Loucy (cell line): ENCODE data around the gene ABHD2.

Source experiments
- H2AFZ ChIP-seq: fragments of 200-600 bp; sonication (generic); 2 replicates; pipeline ENCODE4 v1.6.0; 2016; ENCODE audit warnings: antibody characterized with exemption, mild to moderate bottlenecking, low read length, moderate library complexity
- H3F3A ChIP-seq: fragments of 200-600 bp; 2 replicates; pipeline ENCODE4 v1.6.0; 2016; ENCODE audit warnings: antibody characterized with exemption, low read depth, mild to moderate bottlenecking
- H3K27me3 ChIP-seq: fragments of 200-600 bp; sonication (generic); 2 replicates; pipeline ENCODE4 v1.6.1; 2014; ENCODE audit warnings: low read length, mild to moderate bottlenecking; ENCODE audit not compliant: insufficient read depth, poor library complexity, severe bottlenecking
- H3K36me3 ChIP-seq: fragments of 200-600 bp; sonication (generic); 2 replicates; pipeline ENCODE4 v1.6.1; 2016; ENCODE audit warnings: low read length; ENCODE audit not compliant: insufficient read depth
- H3K4me1 ChIP-seq: fragments of 200-600 bp; sonication (generic); 2 replicates; pipeline ENCODE4 v1.5.1; 2014; ENCODE audit warnings: low read length, mild to moderate bottlenecking; ENCODE audit not compliant: insufficient read depth, poor library complexity, severe bottlenecking
- H3K4me2 ChIP-seq: fragments of 200-600 bp; sonication (generic); 2 replicates; pipeline ENCODE4 v1.6.0; 2014; ENCODE audit warnings: antibody characterized with exemption, low read length, low read depth, mild to moderate bottlenecking; ENCODE audit not compliant: poor library complexity, severe bottlenecking
- H3K4me3 ChIP-seq: fragments of 200-600 bp; sonication (generic); 2 replicates; pipeline ENCODE4 v1.5.1; 2014; ENCODE audit warnings: low read length, mild to moderate bottlenecking, mixed read lengths; ENCODE audit not compliant: poor library complexity, severe bottlenecking
- H3K79me2 ChIP-seq: fragments of 200-600 bp; sonication (generic); 2 replicates; pipeline ENCODE4 v1.6.1; 2014; ENCODE audit warnings: low read length; ENCODE audit not compliant: insufficient read depth
- H3K9ac ChIP-seq: fragments of 200-600 bp; sonication (generic); 2 replicates; pipeline ENCODE4 v1.6.0; 2014; ENCODE audit warnings: mild to moderate bottlenecking, low read depth, low read length, moderate library complexity; ENCODE audit not compliant: poor library complexity, severe bottlenecking
- H3K9me2 ChIP-seq: fragments of 200-600 bp; sonication (generic); replicated peaks from 2 replicates; pipeline ENCODE4 v1.6.1; 2016; ENCODE audit warnings: low read depth, low read length, mixed read lengths
- H3K9me3 ChIP-seq: fragments of 200-600 bp; sonication (generic); 2 replicates; pipeline ENCODE4 v1.6.1; 2014; ENCODE audit warnings: mild to moderate bottlenecking, antibody characterized with exemption, low read length, low read depth; ENCODE audit not compliant: insufficient read depth
- H4K20me1 ChIP-seq: fragments of 200-600 bp; sonication (generic); 2 replicates; pipeline ENCODE4 v1.6.0; 2014; ENCODE audit warnings: antibody characterized with exemption, low read length, mild to moderate bottlenecking; ENCODE audit not compliant: insufficient read depth, poor library complexity, severe bottlenecking
- CTCF ChIP-seq: fragments of 200-600 bp; sonication (generic); conservative IDR thresholded peaks from 2 replicates; pipeline ENCODE4 v1.5.1; 2014; ENCODE audit warnings: mild to moderate bottlenecking, antibody characterized with exemption, low read length
- EZH2phosphoT487 ChIP-seq: fragments of 200-600 bp; IDR thresholded peaks from 2 replicates; pipeline ENCODE4 v1.6.1; 2018; ENCODE audit warnings: antibody characterized with exemption, mild to moderate bottlenecking, moderate library complexity, borderline replicate concordance

Gene ABHD2

GRCh38 chr15:89144491-89144890 is 56.2 kb downstream of the ABHD2 start:
- H3K4me3 ChIP-seq, result no peak overlapping the region
- H4K20me1 ChIP-seq, result peaks cover 3% of the 10 kb centered on the region
- H3K4me2 ChIP-seq, result no peak overlapping the region
- H3K79me2 ChIP-seq, result peaks cover 15% of the 10 kb centered on the region; the same call in 1 of the 2 replicates
- no peaks in the 10 kb centered on the region for H3K9me2 ChIP-seq
- H3K4me1 ChIP-seq, result peaks cover 35% of the 10 kb centered on the region
- no peaks in the 10 kb centered on the region for H3F3A ChIP-seq
- H3K27me3 ChIP-seq, result no peaks in the 10 kb centered on the region
- no peak overlapping the region for H3K9ac ChIP-seq
- TF ChIP-seq CTCF (no peak), EZH2phosphoT487 (no peak)
- H3K36me3 ChIP-seq, result peaks cover 13% of the 10 kb centered on the region; the same call in 1 of the 2 replicates
- H3K9me3 ChIP-seq, result no peaks in the 10 kb centered on the region
- H2AFZ ChIP-seq, result no peak overlapping the region

DNA sequence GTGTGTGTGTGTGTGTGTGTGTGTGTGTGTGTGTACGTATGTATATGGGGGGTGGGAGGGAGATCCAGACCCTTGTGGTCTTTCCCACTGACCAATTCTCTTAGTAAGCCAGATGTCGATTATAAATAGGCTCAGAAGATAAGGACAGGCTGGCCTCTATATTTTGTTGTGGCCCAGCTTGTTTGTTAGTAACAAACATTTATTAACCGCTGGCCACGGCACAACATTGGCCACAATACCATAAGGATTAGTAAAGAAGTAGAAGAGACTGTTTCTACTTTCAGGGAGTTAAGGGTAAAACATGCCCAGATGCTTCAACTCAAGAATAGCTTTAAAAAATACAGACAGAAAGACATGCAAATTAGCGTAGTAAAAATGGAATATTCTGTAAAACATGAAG is 58.1 kb downstream of the ABHD2 start:
- H3F3A ChIP-seq, result no peaks in the 10 kb centered on the region
- no peaks in the 10 kb centered on the region for H3K9me3 ChIP-seq
- TF ChIP-seq EZH2phosphoT487, result no peak
- no peak for TF ChIP-seq CTCF
- no peak overlapping the region for H3K4me3 ChIP-seq
- no peaks in the 10 kb centered on the region for H3K27me3 ChIP-seq
- H2AFZ ChIP-seq, result no peak overlapping the region
- H4K20me1 ChIP-seq, result peaks cover 3% of the 10 kb centered on the region
- no peaks in the 10 kb centered on the region for H3K9me2 ChIP-seq
- H3K36me3 ChIP-seq, result peaks cover 12% of the 10 kb centered on the region; the same call in 1 of the 2 replicates
- H3K9ac ChIP-seq, result no peak overlapping the region
- H3K79me2 ChIP-seq, result peaks cover 10% of the 10 kb centered on the region; the same call in 1 of the 2 replicates
- no peak overlapping the region for H3K4me2 ChIP-seq
- peaks cover 24% of the 10 kb centered on the region for H3K4me1 ChIP-seq

DNA sequence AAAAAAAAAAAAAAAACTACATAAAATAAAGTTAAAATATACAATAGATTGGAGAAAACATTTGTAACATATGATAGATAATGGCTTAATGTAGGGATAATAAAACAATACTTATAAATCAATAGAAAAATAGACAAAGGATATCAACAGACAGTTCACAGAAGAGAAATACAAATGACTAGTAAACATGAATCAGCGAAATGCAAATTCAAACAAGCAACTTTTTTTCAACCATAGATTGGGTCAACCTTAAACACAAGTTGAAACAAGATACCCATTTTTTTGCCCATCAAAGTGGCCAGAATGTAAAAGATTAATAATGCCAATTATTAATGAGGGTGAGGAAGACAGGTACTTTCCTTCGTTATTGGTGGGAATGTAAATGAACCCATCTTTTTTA is 59.9 kb downstream of the ABHD2 start:
- Histone ChIP-seq H4K20me1 (peaks cover 3% of the 10 kb centered on the region), H3K9ac (no peak overlapping the region), H3K27me3 (no peaks in the 10 kb centered on the region), H3K4me3 (no peak overlapping the region), H3K4me2 (no peak overlapping the region), H3K9me3 (no peaks in the 10 kb centered on the region), H3F3A (no peaks in the 10 kb centered on the region), H3K36me3 (peaks cover 19% of the 10 kb centered on the region; the same call in 1 of the 2 replicates), H3K9me2 (no peaks in the 10 kb centered on the region), H2AFZ (no peak overlapping the region), H3K4me1 (peaks cover 9% of the 10 kb centered on the region), H3K79me2 (peaks cover 3% of the 10 kb centered on the region; the same call in 1 of the 2 replicates)
- TF ChIP-seq EZH2phosphoT487 (no peak), CTCF (no peak)
